Thyroid gland (tissue), 4 donors: ENCODE results near the gene SLC1A6.

Experiments used
- CTCF ChIP-seq, 6 experiments: fragments of 200-600 bp in 3 of 6; fragments of 450-650 bp in 3 of 6; sonication (generic) in 3 of 6; IDR thresholded peaks; one replicate each; pipeline ENCODE4 v1.5.1; 2016 to 2019; ENCODE audit warnings: antibody characterized with exemption in 6 of 6, mild to moderate bottlenecking in 2 of 6, inconsistent platforms in 1 of 6, moderate library complexity in 1 of 6
- POLR2A ChIP-seq, 2 donors: fragments of 450-650 bp; IDR thresholded peaks; one replicate each; pipeline ENCODE4 v1.6.1; 2017; ENCODE audit warnings: antibody characterized with exemption in 2 of 2, mild to moderate bottlenecking in 2 of 2, moderate library complexity in 1 of 2

GRCh38 chr19:14944456-14944855, 35.2 kb downstream of the SLC1A6 start:
- TF ChIP-seq POLR2A (IDR thresholded peaks at IDR 0.05) (no peak), CTCF (IDR thresholded peaks at IDR 0.05) (no peak)
